ENCODE results near the gene ACAD11.

The ACAD11 gene

DNA sequence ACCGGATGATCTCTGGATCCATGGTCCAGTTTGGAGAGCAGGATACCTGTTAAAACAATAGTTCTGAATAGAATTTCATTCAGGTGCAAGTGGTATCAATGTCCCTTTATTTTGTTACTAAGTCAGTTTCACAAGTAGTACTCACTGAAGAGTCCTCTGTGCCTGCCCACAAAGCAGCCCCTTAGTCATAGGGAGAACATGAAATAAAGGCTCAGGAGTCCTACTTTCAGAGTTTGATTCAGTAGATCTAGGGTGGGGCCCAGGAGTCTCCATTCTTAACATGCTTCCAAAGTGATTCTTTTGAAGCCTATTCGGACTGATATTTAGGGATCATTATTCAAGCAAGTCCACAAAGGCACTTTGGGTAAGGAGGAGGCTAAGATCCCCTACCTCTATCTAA, 142.3 kb downstream of the ACAD11 start:
- peaks cover 4 to 25% of the 10 kb centered on the region in 2 experiments for H3K36me3 ChIP-seq (ENCODE audit: control insufficient read depth in 1 of 2, insufficient read depth in 2 of 2, low read length in 2 of 2)
- no peaks in the 10 kb centered on the region for H3K27me3 ChIP-seq (ENCODE audit: insufficient read depth, low read length)
- no peaks in the 10 kb centered on the region for H3K4me1 ChIP-seq (ENCODE audit: control insufficient read depth in 1 of 2, insufficient read depth in 2 of 2, low read length in 2 of 2)
- no peak overlapping the region for H2AFZ ChIP-seq (ENCODE audit: insufficient read depth, low read length, poor library complexity)
- H3K79me1 ChIP-seq (ENCODE audit: low read length) = no peaks in the 10 kb centered on the region
- H3K4me2 ChIP-seq (ENCODE audit: low read length) = no peak overlapping the region
- H4K91ac ChIP-seq (ENCODE audit: low read depth, low read length) = no peak overlapping the region
- no peak overlapping the region for H3K9ac ChIP-seq (ENCODE audit: low read length)
- H4K12ac ChIP-seq (ENCODE audit: low read depth, low read length) = no peak overlapping the region
- no peak overlapping the region for H3K4me3 ChIP-seq (ENCODE audit: low read depth, low read length)
- H3K9me3 ChIP-seq (ENCODE audit: insufficient read depth, low read depth, low read length) = no peaks in the 10 kb centered on the region
- H2AK5ac ChIP-seq (ENCODE audit: low read length) = no peak overlapping the region
- no peak overlapping the region for H3K14ac ChIP-seq (ENCODE audit: low read length)
- no peak overlapping the region for H3K18ac ChIP-seq (ENCODE audit: low read length)
- no peak overlapping the region for H3K27ac ChIP-seq (ENCODE audit: low read depth, low read length)
- H2BK120ac ChIP-seq (ENCODE audit: insufficient read depth, low read length, poor library complexity) = no peak overlapping the region
- WGBS (ENCODE audit: extremely low coverage, insufficient coverage, insufficient read length) = no CpG with 5 or more reads among the region's 2 CpGs
- no peaks in the 10 kb centered on the region for H3K79me2 ChIP-seq (ENCODE audit: control insufficient read depth, insufficient read depth, low read length, poor library complexity)
- no peak overlapping the region for H3K23ac ChIP-seq (ENCODE audit: low read length)
- no peak overlapping the region for H3K4ac ChIP-seq (ENCODE audit: low read depth, low read length)
- no peak overlapping the region for H2BK12ac ChIP-seq (ENCODE audit: low read length)
- DNase-seq = no peak
- no peak overlapping the region for H4K8ac ChIP-seq (ENCODE audit: low read depth, low read length)
- H2BK5ac ChIP-seq (ENCODE audit: low read depth, low read length, poor library complexity) = no peak overlapping the region

DNA sequence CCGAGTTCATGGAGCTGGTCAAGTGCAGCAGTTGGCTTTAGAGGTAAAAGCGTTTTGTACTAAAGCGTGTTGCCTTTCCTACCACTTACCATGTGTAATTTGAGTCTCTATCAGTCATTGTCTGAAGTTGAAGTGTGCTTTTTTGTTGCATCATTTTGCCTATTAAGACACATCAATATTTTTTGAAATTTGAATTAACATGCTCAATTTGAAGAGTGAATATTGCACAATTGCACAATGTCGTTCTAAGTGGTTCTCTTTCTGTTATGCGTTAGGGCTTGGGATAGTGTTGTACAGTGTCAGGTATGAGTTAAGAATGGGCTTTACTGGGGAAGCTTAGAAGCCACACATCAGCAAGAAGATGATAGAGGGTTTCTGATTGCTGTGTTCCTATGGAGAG, 146.6 kb downstream of the ACAD11 start:
- Histone ChIP-seq H3K14ac (ENCODE audit: low read length) (no peak overlapping the region), H3K27me3 (ENCODE audit: insufficient read depth, low read length) (no peaks in the 10 kb centered on the region), H3K23ac (ENCODE audit: low read length) (no peak overlapping the region), H3K79me1 (ENCODE audit: low read length) (no peaks in the 10 kb centered on the region), H3K27ac (ENCODE audit: low read depth, low read length) (no peak overlapping the region), H3K4me2 (ENCODE audit: low read length) (no peak overlapping the region), H2AFZ (ENCODE audit: insufficient read depth, low read length, poor library complexity) (no peak overlapping the region), H2AK5ac (ENCODE audit: low read length) (no peak overlapping the region), H4K91ac (ENCODE audit: low read depth, low read length) (no peak overlapping the region), H2BK12ac (ENCODE audit: low read length) (no peak overlapping the region), H3K9me3 (ENCODE audit: insufficient read depth, low read depth, low read length) (no peaks in the 10 kb centered on the region), H4K8ac (ENCODE audit: low read depth, low read length) (no peak overlapping the region), H3K4me1 (ENCODE audit: control insufficient read depth in 1 of 2, insufficient read depth in 2 of 2, low read length in 2 of 2) (no peaks in the 10 kb centered on the region), H3K9ac (ENCODE audit: low read length) (no peak overlapping the region), H2BK120ac (ENCODE audit: insufficient read depth, low read length, poor library complexity) (no peak overlapping the region), H3K4ac (ENCODE audit: low read depth, low read length) (no peak overlapping the region), H3K79me2 (ENCODE audit: control insufficient read depth, insufficient read depth, low read length, poor library complexity) (no peaks in the 10 kb centered on the region), H2BK5ac (ENCODE audit: low read depth, low read length, poor library complexity) (no peak overlapping the region), H3K4me3 (ENCODE audit: low read depth, low read length) (no peak overlapping the region), H3K18ac (ENCODE audit: low read length) (no peak overlapping the region), H3K36me3 (ENCODE audit: control insufficient read depth in 1 of 2, insufficient read depth in 2 of 2, low read length in 2 of 2) (peaks cover 3 to 21% of the 10 kb centered on the region in 2 experiments), H4K12ac (ENCODE audit: low read depth, low read length) (no peak overlapping the region)
- no peak for DNase-seq
- WGBS (ENCODE audit: extremely low coverage, insufficient coverage, insufficient read length) = no CpG with 5 or more reads among the region's 5 CpGs

DNA sequence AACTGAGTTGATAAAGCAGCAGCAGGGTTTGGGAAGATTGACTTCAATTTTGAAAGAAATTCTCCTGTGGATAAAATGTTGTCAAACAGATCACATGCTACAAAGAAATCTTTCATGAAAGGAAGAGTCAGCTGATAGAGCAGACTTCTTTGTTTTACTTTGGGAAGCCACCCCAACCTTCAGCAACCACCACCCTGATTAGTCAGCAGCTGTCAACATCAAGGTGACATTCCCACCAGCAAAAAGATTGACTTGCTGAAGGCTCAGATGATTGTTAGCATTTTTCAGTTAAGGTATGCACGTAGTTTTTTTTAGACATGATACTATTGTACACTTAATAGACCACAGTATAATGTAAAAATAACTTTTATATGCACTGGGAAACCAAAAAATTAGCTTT, 150.1 kb downstream of the ACAD11 start:
- Histone ChIP-seq H4K8ac (ENCODE audit: low read depth, low read length) (no peak overlapping the region), H2BK5ac (ENCODE audit: low read depth, low read length, poor library complexity) (no peak overlapping the region)

DNA sequence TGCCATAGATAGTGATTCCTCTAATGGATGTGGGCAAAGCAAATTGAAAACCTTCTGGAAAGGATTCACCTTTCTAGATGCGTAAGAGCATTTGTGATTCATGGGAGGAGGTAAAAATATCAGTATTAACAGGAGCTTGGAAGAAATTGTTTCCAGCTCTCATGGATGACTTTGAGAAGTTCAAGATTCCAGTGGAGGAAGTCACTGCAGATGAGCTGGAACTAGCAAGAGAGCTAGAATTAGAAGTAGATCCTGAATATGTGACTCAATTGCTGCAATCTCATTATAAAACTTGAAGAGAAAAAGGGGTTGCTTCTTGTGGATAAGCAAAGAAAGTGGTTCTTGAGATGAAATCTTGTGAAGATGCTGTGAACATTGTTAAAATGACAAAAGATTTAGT, 150.5 kb downstream of the ACAD11 start:
- Histone ChIP-seq H4K91ac (ENCODE audit: low read depth, low read length) (no peak overlapping the region), H2BK5ac (ENCODE audit: low read depth, low read length, poor library complexity) (no peak overlapping the region), H3K4me3 (ENCODE audit: low read depth, low read length) (no peak overlapping the region), H3K27ac (ENCODE audit: low read depth, low read length) (no peak overlapping the region), H2AK5ac (ENCODE audit: low read length) (no peak overlapping the region), H3K4me2 (ENCODE audit: low read length) (no peak overlapping the region), H3K27me3 (ENCODE audit: insufficient read depth, low read length) (no peaks in the 10 kb centered on the region), H3K23ac (ENCODE audit: low read length) (no peak overlapping the region), H4K12ac (ENCODE audit: low read depth, low read length) (no peak overlapping the region), H3K9ac (ENCODE audit: low read length) (no peak overlapping the region), H3K36me3 (ENCODE audit: control insufficient read depth in 1 of 2, insufficient read depth in 2 of 2, low read length in 2 of 2) (peaks cover 6 to 18% of the 10 kb centered on the region in 2 experiments), H2AFZ (ENCODE audit: insufficient read depth, low read length, poor library complexity) (no peak overlapping the region), H3K9me3 (ENCODE audit: insufficient read depth, low read depth, low read length) (no peaks in the 10 kb centered on the region), H3K79me1 (ENCODE audit: low read length) (no peaks in the 10 kb centered on the region), H2BK120ac (ENCODE audit: insufficient read depth, low read length, poor library complexity) (no peak overlapping the region), H3K18ac (ENCODE audit: low read length) (no peak overlapping the region), H2BK12ac (ENCODE audit: low read length) (no peak overlapping the region), H3K79me2 (ENCODE audit: control insufficient read depth, insufficient read depth, low read length, poor library complexity) (no peaks in the 10 kb centered on the region), H4K8ac (ENCODE audit: low read depth, low read length) (no peak overlapping the region), H3K4ac (ENCODE audit: low read depth, low read length) (no peak overlapping the region), H3K14ac (ENCODE audit: low read length) (no peak overlapping the region), H3K4me1 (ENCODE audit: control insufficient read depth in 1 of 2, insufficient read depth in 2 of 2, low read length in 2 of 2) (no peaks in the 10 kb centered on the region)
- no peak for DNase-seq
- no CpG with 5 or more reads among the region's 1 CpG for WGBS (ENCODE audit: extremely low coverage, insufficient coverage, insufficient read length)

More for the DNA sequence above, 150.1 kb downstream of the ACAD11 start:
- WGBS (ENCODE audit: extremely low coverage, insufficient coverage, insufficient read length) = no CpG with 5 or more reads among the region's 1 CpG
- Histone ChIP-seq H2AK5ac (ENCODE audit: low read length) (no peak overlapping the region), H3K9me3 (ENCODE audit: insufficient read depth, low read depth, low read length) (no peaks in the 10 kb centered on the region), H3K14ac (ENCODE audit: low read length) (no peak overlapping the region), H3K4me2 (ENCODE audit: low read length) (no peak overlapping the region), H3K4me3 (ENCODE audit: low read depth, low read length) (no peak overlapping the region), H4K91ac (ENCODE audit: low read depth, low read length) (no peak overlapping the region), H2BK120ac (ENCODE audit: insufficient read depth, low read length, poor library complexity) (no peak overlapping the region), H3K23ac (ENCODE audit: low read length) (no peak overlapping the region), H3K36me3 (ENCODE audit: control insufficient read depth in 1 of 2, insufficient read depth in 2 of 2, low read length in 2 of 2) (peaks cover 6 to 18% of the 10 kb centered on the region in 2 experiments), H3K4me1 (ENCODE audit: control insufficient read depth in 1 of 2, insufficient read depth in 2 of 2, low read length in 2 of 2) (no peaks in the 10 kb centered on the region), H2BK12ac (ENCODE audit: low read length) (no peak overlapping the region), H3K18ac (ENCODE audit: low read length) (no peak overlapping the region), H3K27me3 (ENCODE audit: insufficient read depth, low read length) (no peaks in the 10 kb centered on the region), H2AFZ (ENCODE audit: insufficient read depth, low read length, poor library complexity) (no peak overlapping the region), H3K79me1 (ENCODE audit: low read length) (no peaks in the 10 kb centered on the region), H3K79me2 (ENCODE audit: control insufficient read depth, insufficient read depth, low read length, poor library complexity) (no peaks in the 10 kb centered on the region), H3K4ac (ENCODE audit: low read depth, low read length) (no peak overlapping the region), H3K27ac (ENCODE audit: low read depth, low read length) (no peak overlapping the region), H4K12ac (ENCODE audit: low read depth, low read length) (no peak overlapping the region), H3K9ac (ENCODE audit: low read length) (no peak overlapping the region)
- DNase-seq = no peak

All from trophoblast cell (in vitro differentiated cells and primary cell).